Ectodermal cell (in vitro differentiated cells): Measurements from ENCODE around the gene MLANA.

Experiments used
- H3K27ac ChIP-seq: 2 replicates; pipeline ENCODE4 v1.7.0; 2013; ENCODE audit warnings: mild to moderate bottlenecking, low read depth, low read length; ENCODE audit not compliant: insufficient read depth, poor library complexity, severe bottlenecking
- H3K27me3 ChIP-seq: 2 replicates; pipeline ENCODE4 v1.7.0; 2013; ENCODE audit warnings: mild to moderate bottlenecking, low read length; ENCODE audit not compliant: insufficient read depth, control insufficient read depth, poor library complexity, severe bottlenecking
- H3K36me3 ChIP-seq: one replicate; pipeline ENCODE4 v1.7.0; 2013; ENCODE audit warnings: low read length; ENCODE audit not compliant: control insufficient read depth, insufficient read depth
- H3K4me1 ChIP-seq: one replicate; pipeline ENCODE4 v1.7.0; 2013; ENCODE audit warnings: low read length; ENCODE audit not compliant: control insufficient read depth, insufficient read depth
- H3K4me3 ChIP-seq: 2 replicates; pipeline ENCODE4 v1.7.0; 2013; ENCODE audit warnings: low read depth, low read length, control low read depth; ENCODE audit not compliant: insufficient read depth
- H3K9me3 ChIP-seq: 2 replicates; pipeline ENCODE4 v1.7.0; 2013; ENCODE audit warnings: mild to moderate bottlenecking, low read length, moderate library complexity; ENCODE audit not compliant: control insufficient read depth
- WGBS, 2 experiments: methylation state at CpG; one replicate each; pipeline ENCODE4 v1.1.7; 2013; ENCODE audit warnings: missing lambda C conversion rate in 2 of 2; 5-methylcytosine and 5-hydroxymethylcytosine counted together

Gene MLANA

DNA sequence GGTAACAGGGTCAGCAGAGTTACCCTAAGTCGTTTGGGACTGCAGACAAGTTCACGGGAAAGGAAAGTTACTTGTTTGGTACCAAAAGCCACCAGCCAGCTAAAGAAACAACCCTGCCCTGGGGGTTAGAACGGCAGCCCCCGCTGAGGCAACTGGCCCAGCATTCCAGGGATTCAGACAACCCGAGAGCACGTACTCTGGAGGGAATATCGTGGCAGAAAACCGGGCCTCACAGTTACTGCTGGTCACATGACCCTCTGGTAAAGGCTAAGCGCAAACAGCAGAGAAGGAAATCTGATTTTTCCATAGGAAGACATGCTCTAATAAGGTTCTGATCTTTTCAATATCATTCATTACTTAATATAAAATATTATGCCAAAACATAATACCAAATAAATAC lies 22.5 kb upstream of the MLANA start:
- WGBS, 2 experiments, result 81 to 86% methylated on average over 9 of the region's 9 CpGs
- H3K27ac ChIP-seq, result no peak overlapping the region

DNA sequence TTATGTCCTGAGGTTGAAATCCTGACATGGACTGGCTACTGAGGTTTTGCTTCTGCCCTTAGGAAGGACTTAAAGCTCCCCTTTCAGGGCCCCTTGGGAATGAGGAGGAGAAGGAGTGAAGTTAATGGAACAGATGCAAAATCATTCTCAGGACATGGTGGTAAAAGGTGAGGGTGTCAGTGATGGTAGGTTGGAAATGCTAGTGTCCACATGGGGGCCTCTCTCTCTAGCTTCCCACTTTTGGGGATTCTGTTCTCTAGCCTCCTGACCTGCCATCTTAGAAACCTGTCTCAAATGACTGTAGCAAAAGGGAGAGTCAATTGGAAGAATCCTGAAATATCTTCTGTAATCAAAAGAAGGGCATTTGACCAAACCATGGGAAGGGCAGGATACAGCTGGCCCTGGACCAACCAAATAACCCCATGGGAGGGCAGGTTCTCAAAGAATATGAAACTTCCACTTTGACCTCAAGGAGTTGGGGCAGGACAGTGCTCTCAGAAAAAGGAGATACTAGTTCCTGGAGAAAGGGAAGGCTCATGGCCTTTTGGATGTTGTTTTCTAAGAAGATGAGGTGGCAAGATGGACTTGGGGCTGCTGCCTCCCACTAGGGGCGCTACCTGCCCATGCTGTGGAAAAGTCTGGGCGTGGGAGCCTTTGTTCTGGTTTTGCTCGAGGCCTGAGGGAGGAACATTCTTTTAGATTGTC lies 21.2 kb upstream of the MLANA start:
- no peaks in the 10 kb centered on the region for H3K27me3 ChIP-seq
- no peaks in the 10 kb centered on the region for H3K9me3 ChIP-seq
- H3K36me3 ChIP-seq, result no peaks in the 10 kb centered on the region
- peaks cover 1% of the 10 kb centered on the region for H3K4me1 ChIP-seq
- 79 to 82% methylated on average over 3 of the region's 3 CpGs for WGBS, 2 experiments
- no peak overlapping the region for H3K27ac ChIP-seq
- no peak overlapping the region for H3K4me3 ChIP-seq

More for the DNA sequence above, 22.5 kb upstream of the MLANA start:
- Histone ChIP-seq H3K27me3 (no peaks in the 10 kb centered on the region), H3K4me1 (peaks cover 4% of the 10 kb centered on the region), H3K9me3 (no peaks in the 10 kb centered on the region), H3K36me3 (no peaks in the 10 kb centered on the region), H3K4me3 (no peak overlapping the region)

DNA sequence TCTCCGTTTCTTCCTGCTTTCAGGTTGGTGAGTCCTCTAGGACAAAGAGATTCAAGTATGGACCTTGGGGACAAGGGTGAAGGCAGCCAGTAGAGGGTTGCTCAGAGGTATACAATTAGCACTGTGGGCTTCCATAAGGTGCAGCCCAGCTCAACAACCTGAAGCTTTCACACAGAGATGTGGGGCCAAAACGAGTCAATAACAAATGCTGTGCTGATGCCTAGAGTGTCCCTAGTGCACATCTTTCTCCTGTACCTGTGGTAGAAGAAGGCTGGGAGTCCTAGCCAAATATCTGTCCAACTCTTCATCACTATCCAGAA lies 20.7 kb upstream of the MLANA start:
- WGBS, 2 experiments, result 87 to 91% methylated on average over 2 of the region's 2 CpGs
- Histone ChIP-seq H3K27me3 (no peaks in the 10 kb centered on the region), H3K4me1 (no peaks in the 10 kb centered on the region), H3K4me3 (no peak overlapping the region), H3K36me3 (no peaks in the 10 kb centered on the region), H3K27ac (no peak overlapping the region), H3K9me3 (no peaks in the 10 kb centered on the region)

DNA sequence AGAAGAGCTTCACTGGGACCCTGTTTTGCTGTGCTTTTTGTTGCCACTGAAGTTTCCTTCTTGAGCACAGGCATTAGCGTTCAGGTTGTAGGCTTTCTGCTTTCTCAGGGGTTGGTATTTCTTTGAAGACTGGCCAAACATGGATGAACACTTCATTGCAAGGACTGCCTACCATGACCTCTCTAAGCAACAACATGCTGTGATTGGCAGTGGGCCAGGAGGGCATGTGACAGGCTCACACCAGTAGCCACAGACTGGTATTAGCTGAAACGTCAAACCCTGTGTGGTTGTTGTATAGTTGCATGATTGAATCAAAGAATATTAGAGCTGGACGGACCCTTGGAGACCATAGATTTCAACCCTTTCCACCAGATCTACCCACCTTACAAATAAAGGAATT lies 20.0 kb upstream of the MLANA start:
- 85 to 99% methylated on average over 2 of the region's 3 CpGs for WGBS, 2 experiments
- no peak overlapping the region for H3K4me3 ChIP-seq
- H3K9me3 ChIP-seq, result no peaks in the 10 kb centered on the region
- no peaks in the 10 kb centered on the region for H3K36me3 ChIP-seq
- no peak overlapping the region for H3K27ac ChIP-seq
- no peaks in the 10 kb centered on the region for H3K4me1 ChIP-seq
- no peaks in the 10 kb centered on the region for H3K27me3 ChIP-seq

DNA sequence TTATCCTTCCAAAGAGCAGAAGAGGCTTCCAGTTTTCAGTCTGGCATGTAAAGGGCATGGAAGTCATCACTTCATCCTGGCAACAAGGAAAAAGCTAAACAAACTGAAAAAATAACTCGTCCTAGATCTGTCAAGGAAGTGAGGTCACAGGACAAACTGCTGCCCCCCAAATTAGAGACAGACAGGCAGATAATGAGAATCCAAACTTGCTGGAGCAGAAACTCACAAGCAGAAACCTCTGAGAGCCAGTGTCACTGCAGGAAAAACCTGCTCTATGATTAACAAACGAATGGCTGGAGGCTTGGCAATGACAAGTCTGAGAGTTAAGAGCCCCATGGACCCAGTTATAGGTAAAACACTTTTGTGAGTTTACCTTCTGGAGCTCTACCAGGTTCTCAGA lies 18.9 kb upstream of the MLANA start:
- no peak overlapping the region for H3K4me3 ChIP-seq
- H3K27ac ChIP-seq, result no peak overlapping the region
- no peaks in the 10 kb centered on the region for H3K9me3 ChIP-seq
- H3K36me3 ChIP-seq, result no peaks in the 10 kb centered on the region
- WGBS, 2 experiments, result 84 to 92% methylated on average over 2 of the region's 2 CpGs
- no peaks in the 10 kb centered on the region for H3K4me1 ChIP-seq
- H3K27me3 ChIP-seq, result no peaks in the 10 kb centered on the region

DNA sequence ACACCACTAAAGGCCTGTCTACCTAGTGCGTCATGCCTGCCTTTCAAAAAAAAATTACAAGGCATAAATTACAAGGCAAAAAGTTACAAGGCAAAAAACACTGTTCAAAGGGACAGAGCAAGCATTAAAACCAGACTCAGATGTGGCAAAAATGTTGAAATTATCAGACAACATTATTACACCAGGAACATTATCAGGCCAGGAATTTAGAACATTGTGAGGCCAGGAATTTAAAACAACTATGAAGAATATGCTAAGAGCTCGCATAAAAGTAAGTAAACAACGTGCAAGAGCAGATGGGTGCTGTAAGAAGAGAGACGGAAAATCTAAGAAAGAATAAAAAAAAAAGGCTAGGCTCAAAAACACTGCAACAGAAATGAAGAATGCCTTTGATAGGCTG lies 18.2 kb upstream of the MLANA start:
- Histone ChIP-seq H3K27ac (no peak overlapping the region), H3K4me1 (no peaks in the 10 kb centered on the region), H3K4me3 (no peak overlapping the region), H3K27me3 (no peaks in the 10 kb centered on the region), H3K36me3 (no peaks in the 10 kb centered on the region), H3K9me3 (no peaks in the 10 kb centered on the region)
- 67 to 70% methylated on average over 4 of the region's 4 CpGs for WGBS, 2 experiments

DNA sequence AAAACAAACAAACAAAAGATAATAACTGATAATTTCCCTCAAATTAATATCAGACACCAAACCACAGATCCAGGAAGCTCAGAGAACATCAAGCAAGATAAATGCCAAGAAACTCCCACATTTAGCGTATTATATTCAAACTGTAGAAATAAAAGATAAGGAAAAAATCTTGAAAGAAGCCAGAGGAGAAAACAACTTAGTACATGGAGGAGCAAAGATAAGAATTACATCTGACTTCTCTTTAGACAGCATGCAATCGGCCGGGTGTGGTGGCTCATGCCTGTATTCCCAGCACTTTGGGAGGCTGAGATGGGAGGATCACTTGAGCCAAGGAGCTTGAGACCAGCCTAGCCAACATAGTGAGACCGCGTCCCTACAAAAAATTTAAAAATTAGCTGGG lies 17.2 kb upstream of the MLANA start:
- Histone ChIP-seq H3K9me3 (no peaks in the 10 kb centered on the region), H3K36me3 (no peaks in the 10 kb centered on the region), H3K27me3 (no peaks in the 10 kb centered on the region), H3K4me3 (no peak overlapping the region), H3K27ac (no peak overlapping the region), H3K4me1 (no peaks in the 10 kb centered on the region)
- WGBS, 2 experiments, result 95 to 97% methylated on average over 4 of the region's 5 CpGs

DNA sequence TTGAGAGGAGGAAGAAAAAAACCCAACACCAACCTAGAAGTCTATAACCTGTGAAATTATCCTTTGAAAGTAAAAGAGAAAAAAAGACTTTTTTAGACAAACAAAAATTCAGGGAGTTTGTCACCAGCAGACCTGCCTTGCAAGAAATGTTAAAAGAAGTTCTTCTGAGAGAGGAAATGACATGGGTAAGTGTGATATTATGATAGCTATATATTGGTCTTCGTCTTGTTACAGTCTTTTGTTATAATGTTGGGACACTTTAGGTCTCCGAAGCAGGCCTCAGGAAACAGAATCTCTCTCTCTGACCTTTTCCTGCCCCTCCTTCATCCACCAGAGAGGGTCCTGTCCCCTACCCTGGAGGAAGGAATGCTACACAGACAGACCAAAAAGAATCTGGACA lies 16.6 kb upstream of the MLANA start:
- no peaks in the 10 kb centered on the region for H3K4me1 ChIP-seq
- H3K9me3 ChIP-seq, result no peaks in the 10 kb centered on the region
- WGBS, 2 experiments, result 89 to 96% methylated on average over 2 of the region's 2 CpGs
- no peaks in the 10 kb centered on the region for H3K36me3 ChIP-seq
- H3K27ac ChIP-seq, result no peak overlapping the region
- no peak overlapping the region for H3K4me3 ChIP-seq
- H3K27me3 ChIP-seq, result no peaks in the 10 kb centered on the region

DNA sequence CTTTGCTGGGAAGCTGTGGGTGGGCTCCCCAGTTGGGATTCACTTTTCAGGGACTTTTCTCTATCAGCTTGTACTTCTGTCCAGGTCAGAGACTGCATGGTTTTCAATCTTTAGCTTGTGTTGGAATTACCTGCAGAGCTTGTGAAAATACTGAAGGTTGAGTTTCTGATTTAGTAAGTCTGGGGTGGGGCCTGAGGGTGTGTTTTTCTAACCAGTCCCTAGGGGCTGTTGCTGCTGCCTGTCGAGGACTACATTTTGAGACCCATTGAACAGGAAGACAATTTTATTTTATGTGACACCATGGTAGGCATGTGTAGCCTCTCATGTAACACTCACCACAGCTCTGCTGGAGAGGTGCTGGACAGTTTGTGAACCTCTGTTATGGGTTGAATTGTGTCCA lies 14.7 kb upstream of the MLANA start:
- Histone ChIP-seq H3K27ac (no peak overlapping the region), H3K9me3 (no peaks in the 10 kb centered on the region), H3K36me3 (no peaks in the 10 kb centered on the region), H3K4me3 (no peak overlapping the region), H3K4me1 (no peaks in the 10 kb centered on the region), H3K27me3 (no peaks in the 10 kb centered on the region)
- 84 to 95% methylated on average over 1 of the region's 1 CpG for WGBS, 2 experiments

DNA sequence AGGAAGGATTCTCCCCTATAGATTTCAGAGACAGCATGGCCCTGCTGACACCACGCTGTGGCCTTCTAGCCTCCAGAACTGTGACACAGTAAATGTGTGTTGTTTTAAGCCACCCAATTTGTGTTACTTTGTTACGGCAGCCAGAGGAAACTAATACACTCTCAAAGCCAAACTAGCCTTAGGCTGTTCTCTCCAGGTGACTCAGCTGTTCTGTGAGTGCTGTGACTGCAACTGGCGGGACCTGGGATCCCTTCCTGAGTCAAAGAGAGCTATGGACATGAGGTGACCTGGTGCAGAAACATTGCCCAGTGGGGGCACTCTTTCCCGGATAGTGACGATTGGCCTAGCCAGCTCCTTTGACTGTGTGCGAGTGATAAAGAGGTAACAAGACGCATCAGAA lies 14.0 kb upstream of the MLANA start:
- H3K27ac ChIP-seq, result no peak overlapping the region
- H3K27me3 ChIP-seq, result no peaks in the 10 kb centered on the region
- H3K4me3 ChIP-seq, result no peak overlapping the region
- no peaks in the 10 kb centered on the region for H3K36me3 ChIP-seq
- H3K4me1 ChIP-seq, result no peaks in the 10 kb centered on the region
- WGBS, 2 experiments, result 83 to 85% methylated on average over 7 of the region's 7 CpGs
- no peaks in the 10 kb centered on the region for H3K9me3 ChIP-seq
